KOPT-K1 (cell line): ENCODE measurements around the gene NFKBIL1.
"Not testable (repeated sequence)": the region's sequence is repeated elsewhere in the genome, so short reads cannot be mapped to it uniquely, and the experiment has no call there.

ENCODE experiments used
- H3K27ac ChIP-seq: fragments of 200-600 bp; sonication (generic); 2 replicates; pipeline ENCODE4 v1.5.1; 2016; ENCODE audit warnings: antibody characterized with exemption, mild to moderate bottlenecking, low read depth, low read length; ENCODE audit not compliant: poor library complexity, severe bottlenecking
- H3K36me3 ChIP-seq: fragments of 200-600 bp; sonication (generic); 2 replicates; pipeline ENCODE4 v1.5.1; 2017; ENCODE audit warnings: antibody characterized with exemption, mild to moderate bottlenecking, low read length, moderate library complexity; ENCODE audit not compliant: insufficient read depth
- H3K9me3 ChIP-seq: fragments of 200-600 bp; sonication (generic); 2 replicates; pipeline ENCODE4 v1.5.1; 2017; ENCODE audit warnings: antibody characterized with exemption, low read length, mild to moderate bottlenecking; ENCODE audit not compliant: insufficient read depth, poor library complexity, severe bottlenecking

NFKBIL1 gene

DNA sequence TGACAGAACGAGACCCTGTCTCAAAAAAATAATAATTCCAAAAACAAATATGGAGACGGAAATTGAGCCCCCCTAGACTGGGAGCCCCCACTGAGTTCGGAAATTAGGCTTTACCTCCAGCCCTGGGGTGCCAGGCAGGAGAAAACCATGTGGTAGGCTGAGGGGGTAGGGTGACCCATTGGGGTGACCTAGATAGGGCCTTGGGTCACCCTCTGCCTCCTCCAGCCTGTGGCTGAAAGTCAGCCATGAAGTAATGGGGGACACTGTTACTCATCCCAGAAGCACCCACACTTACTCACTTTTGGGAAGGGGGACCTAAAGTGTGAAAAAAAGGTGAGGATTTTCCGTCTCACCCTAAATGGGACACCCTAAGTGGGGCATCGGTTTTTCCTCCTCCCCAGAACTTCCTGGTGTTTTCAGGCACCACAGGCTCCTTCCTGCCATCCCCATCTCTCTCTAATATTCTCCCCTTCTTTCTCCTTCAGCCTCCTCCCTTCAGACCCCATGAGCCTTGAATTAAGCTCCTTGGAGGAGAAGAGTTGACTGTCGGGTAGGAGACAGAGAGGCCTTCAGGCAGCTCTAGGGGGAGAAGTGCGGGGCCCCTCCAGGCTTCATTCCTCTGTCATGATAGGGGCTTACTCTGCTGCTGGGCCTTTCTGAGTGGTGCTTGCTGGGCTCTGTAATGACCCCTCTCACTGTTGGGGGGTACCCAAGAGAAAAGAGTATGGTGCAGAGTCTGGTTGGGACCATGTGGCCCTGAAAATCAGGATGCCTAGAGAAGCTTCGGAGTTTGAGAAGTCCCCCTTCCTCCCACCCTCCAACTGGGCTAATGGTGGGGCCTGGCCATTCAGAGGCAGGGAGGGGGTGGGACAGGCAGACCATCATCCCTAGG lies 32.4 kb downstream of the NFKBIL1 start:
- H3K9me3 ChIP-seq, result no peaks in the 10 kb centered on the region
- peaks cover 26% of the 10 kb centered on the region; the same call in 1 of the 2 replicates for H3K36me3 ChIP-seq
- peak overlapping the region; percentile 93 for H3K27ac ChIP-seq

DNA sequence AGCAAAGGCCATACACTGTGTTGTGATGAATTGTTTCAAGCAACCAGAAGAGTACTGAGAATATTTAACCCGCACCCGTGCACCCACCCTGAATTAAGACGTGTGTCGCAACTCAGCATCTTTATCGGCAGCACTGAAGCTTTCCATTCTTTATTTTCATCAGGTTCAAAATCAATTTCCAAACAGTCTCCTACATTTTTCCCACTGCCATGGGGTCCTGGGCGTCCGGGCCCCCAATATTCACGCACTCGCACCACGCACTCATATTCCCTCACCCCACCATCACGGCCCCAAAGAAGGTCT lies 33.0 kb downstream of the NFKBIL1 start:
- H3K27ac ChIP-seq, result peak overlapping the region; percentile 93
- peaks cover 26% of the 10 kb centered on the region; the same call in 1 of the 2 replicates for H3K36me3 ChIP-seq
- no peaks in the 10 kb centered on the region for H3K9me3 ChIP-seq

DNA sequence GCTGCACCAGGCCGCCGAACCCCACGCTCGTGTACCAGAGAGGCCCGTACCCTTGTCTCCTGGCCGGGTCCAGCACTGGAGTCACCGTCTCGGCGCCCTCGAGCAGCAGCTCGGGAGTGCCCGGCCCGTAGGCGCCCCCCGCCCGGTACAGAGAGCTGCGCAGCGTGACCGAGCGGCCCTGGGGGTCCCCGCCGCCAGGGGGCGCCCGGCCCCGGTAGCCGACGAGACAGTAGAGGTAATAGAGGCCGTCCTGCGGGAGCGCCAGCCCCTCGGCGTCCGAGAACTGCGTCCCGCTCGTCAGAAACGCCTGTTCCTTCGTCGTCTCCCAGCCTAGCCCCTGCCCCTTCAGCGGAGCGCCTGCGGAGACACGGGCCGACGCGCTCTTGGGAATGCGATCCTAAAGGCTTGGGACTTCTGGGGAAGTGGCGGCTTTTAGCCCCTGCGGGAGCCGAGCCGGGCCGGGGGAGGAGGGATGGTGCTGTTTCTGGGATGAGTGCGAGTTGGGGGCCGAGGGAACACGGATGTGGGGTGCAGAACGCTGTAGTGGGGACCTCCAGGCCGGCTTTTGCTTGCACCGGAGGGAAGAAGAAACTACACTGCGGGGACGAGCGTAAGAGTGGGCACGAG lies 33.5 kb downstream of the NFKBIL1 start:
- peak overlapping the region; percentile 93 for H3K27ac ChIP-seq
- H3K36me3 ChIP-seq, result peaks cover 26% of the 10 kb centered on the region; the same call in 1 of the 2 replicates
- H3K9me3 ChIP-seq, result no peaks in the 10 kb centered on the region

DNA sequence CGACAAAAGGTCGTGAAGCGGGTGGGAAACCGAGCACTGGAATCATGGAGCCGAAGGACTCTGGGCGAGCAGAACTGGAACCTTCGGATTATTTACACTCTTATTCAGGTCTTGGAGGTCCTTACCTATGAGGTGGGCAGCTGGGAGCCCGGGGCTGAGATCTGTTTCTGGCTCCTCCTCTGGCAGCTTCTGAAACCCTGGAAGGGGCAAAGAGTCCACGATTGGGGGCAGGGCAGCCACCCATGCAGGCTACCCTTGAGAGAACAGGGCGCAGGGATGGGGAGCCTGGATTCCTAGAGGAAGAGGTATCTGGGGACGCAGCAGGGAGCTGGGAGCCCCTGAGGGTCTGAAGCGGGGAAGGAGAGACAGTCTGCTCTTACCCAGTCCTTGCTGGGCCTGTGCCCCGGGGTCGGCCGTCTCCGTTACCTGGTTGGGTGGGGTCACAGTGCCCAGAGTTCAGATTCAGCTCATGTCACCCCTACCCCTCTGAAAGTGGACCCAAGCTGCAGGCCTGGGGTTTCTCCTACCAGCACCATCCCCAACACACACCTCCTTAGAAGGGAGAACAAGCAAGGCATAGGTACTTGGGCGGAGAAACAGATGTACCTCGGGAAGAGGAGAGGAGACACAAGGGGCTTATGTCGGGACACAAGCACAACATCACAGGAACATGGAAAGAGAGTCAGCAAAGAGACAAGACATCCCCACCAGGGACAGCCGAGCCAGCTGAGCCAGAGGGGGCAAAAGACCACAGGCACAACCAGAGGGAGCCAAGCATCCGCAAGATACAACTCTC lies 34.2 kb downstream of the NFKBIL1 start:
- Histone ChIP-seq H3K36me3 (peaks cover 24% of the 10 kb centered on the region; the same call in 1 of the 2 replicates), H3K27ac (peak overlapping the region; percentile 93), H3K9me3 (no peaks in the 10 kb centered on the region)

DNA sequence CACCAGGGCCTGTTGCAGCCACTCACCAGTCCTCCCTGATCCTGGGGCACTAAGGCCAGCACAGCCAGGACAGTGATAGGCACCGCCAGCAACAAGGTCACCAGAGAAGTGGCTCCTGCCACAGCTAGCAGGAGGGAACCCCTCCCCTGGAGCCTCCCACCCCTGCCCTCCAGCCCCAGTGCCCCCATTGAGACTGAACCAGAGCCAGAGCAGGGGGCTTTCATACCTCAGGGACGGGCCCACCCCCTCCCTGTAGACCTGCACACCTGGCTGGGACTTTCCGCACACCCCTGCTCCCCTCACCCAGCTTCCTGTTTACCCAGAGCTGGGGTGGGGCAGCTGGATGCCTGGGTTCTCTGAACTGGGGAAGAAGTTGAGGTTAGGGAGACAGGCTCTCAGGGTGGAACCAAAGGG lies 34.8 kb downstream of the NFKBIL1 start, which contains the start of gene LTB:
Gene LTB, minus strand, starts transcription at position 195 of the 414 bp plus-strand sequence. Its CDS starts 7 bp downstream, at position 188.
- peak within 1 kb of the TSS; percentile 93 for H3K27ac ChIP-seq
- no peaks in the 10 kb centered on the region for H3K9me3 ChIP-seq
- H3K36me3 ChIP-seq, result peaks cover 18% of the 10 kb centered on the region; the same call in 1 of the 2 replicates

DNA sequence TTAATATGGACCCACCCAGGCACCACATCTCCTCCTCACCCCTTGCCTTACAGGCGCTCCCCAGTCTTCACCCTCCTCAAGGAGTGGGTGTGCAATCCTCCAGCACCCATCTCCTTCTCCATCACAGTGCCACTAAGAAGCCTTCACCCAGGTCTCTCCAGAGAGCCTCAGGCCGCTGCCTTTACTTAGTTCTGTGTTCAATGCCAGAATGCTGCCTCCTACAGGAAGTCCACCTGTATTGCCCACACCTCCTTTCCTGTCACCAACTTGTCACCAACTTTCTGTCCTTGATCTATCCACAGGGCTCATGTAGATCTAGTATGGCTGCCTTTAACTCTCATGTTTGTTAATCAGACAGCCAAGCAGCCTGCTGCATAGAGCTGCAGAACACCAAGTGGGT lies 38.1 kb downstream of the NFKBIL1 start:
- Histone ChIP-seq H3K36me3 (no peaks in the 10 kb centered on the region), H3K9me3 (no peaks in the 10 kb centered on the region), H3K27ac (peak overlapping the region; percentile 91)

DNA sequence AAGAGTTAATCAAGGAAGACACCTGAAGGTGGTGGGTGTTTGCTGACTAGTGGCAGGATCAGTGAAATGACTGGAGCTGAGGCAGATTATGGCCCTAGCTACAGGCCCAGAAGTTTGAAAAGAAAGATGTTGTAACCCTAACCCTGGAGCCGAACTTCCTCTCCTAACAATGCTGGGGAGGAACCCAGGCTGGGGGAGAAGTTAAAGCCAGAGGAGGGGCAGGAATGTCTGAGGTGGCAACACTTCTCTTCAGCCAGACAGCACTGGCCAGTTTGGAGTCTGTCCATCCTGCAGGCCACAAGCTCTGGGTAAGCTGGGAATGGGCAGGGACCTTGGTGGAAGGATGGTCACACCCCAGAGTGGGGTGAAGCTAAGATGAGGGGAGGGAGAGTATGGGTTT lies 38.6 kb downstream of the NFKBIL1 start, which contains the start of gene LST1:
Gene LST1, plus strand, starts transcription at position 270 of the 400 bp plus-strand sequence. CDS start 1,023 bp downstream, outside the sequence.
- peak within 1 kb of the TSS; percentile 91 for H3K27ac ChIP-seq
- H3K9me3 ChIP-seq, result no peaks in the 10 kb centered on the region
- H3K36me3 ChIP-seq, result no peaks in the 10 kb centered on the region

DNA sequence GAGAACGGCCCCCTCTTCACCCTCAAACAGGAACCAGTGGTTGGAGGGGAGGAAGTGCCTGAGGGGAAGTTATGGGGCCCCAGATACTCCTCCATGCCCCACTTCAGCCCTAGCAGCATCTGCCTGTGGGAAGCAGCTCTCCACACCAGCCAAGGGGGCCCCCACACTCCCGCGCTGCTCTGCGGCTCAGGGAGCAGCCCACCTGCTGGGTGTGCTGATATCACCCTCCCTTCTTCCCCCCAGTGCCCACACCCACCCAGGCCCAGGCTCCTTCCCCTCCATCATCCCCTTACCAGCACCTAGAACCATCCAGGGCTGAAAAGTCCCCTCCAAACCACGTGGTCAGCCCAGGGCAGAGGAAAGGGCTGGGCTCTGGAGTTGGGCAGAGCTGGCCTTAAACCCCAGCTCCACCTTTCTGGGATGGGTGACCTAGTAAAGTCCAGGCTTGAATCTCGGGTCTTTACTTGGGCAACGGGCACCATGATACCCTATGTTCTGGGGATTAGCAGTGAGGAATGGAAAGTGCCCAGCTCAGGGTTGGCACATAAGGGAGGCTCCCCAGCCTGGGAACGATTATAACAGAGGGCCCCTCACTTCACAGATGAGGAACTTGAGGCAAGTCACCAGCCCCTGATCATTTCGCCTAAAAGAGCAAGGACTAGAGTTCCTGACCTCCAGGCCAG lies 39.3 kb downstream of the NFKBIL1 start:
- Histone ChIP-seq H3K9me3 (no peaks in the 10 kb centered on the region), H3K27ac (peak overlapping the region; percentile 91), H3K36me3 (no peaks in the 10 kb centered on the region)

DNA sequence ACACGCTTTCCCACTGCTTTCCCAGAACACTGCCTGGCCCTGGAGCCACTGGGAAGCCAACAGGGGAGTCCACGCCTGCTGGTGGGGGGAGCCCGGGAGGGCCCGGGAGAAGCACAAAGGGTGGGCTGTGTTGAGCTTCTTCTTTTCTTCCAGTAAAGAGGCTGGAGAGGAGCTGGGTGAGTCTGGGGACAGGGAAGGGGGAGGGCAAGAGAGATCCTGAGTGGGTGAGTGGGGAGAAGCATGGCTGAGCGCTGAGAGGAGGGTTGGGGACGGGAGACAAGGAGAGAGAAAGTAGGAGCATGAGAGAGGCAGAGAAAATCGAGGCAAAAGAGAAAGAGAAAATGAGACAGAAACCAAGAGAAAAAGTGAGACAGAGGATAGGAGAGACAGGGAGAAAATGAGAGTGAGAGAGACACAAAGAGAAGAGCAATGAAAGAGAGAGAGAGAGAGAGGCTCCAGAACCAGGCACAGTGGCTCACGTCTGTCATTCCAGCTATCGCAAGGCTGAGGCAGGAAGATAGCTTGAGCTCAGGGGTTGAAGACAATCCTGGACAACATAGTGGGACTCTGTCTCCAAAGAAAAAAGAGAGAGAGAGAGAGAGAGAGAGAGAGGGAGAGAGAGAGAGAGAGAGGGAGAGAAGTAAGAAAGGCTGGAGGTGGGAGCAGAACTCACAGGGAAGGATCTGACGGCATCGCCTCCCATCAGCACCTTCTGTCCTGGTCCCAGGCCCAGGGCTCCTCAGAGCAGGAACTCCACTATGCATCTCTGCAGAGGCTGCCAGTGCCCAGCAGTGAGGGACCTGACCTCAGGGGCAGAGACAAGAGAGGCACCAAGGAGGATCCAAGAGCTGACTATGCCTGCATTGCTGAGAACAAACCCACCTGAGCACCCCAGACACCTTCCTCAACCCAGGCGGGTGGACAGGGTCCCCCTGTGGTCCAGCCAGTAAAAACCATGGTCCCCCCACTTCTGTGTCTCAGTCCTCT lies 40.7 kb downstream of the NFKBIL1 start:
- peak overlapping the region; percentile 91 for H3K27ac ChIP-seq
- no peaks in the 10 kb centered on the region for H3K9me3 ChIP-seq
- H3K36me3 ChIP-seq, result no peaks in the 10 kb centered on the region

DNA sequence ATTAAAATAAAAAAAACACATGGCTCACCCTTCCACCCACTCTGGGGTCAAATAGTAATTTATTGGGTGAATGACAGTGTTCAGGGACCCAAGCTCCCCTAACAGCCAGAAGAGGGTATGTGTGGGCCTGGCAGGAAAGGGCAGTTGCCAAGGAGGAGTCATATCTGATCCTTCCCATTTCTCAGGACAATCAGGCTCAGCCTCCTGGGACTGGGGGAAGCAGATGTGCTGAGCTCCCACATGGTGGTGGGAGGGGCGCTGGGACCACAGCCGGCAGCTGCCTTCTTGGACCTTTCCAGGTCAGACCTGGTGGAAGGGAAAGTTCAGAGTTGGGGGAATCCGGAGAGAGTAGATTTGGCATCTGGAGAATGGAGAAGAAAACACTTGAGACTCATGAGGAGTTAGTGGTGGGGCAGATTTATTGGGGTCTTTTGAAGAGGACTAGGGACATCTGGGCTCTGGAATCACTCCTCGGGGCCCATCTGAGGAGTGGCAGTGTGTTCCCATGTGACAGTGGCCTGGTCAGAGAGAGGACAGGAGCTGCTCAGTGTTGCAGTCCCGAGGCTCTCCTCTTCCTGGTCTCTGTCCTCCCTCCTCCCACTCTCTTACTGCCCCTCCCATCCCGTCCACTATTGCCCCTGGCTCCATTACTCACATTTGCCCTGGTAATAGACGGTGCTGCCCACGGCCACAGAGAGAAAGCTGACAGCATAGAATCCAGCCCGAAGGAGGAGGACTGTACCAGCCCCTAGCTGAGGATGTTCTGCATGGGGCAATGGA lies 41.7 kb downstream of the NFKBIL1 start:
- Histone ChIP-seq H3K9me3 (no peaks in the 10 kb centered on the region), H3K36me3 (no peaks in the 10 kb centered on the region), H3K27ac (peak overlapping the region; percentile 91)

DNA sequence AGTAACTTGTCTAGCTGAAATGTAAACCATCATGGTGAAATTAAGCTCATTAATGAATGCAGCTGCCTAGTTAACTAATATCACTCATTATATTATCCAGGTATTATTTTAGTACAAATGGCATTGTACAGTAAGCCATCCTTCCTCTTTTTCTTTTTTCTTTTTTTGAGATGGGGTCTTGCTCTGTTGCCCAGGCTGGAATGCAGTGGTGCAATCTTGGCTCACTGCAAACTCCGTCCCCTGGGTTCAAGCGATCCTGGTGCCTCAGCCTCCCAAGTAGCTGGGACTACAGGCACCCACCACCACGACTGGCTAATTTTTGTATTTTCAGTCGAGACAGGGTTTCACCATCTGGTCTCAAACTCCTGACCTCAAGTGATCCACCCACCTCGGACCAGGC lies 43.3 kb downstream of the NFKBIL1 start:
- H3K27ac ChIP-seq, H3K9me3 ChIP-seq, H3K36me3 ChIP-seq: not testable (repeated sequence)

DNA sequence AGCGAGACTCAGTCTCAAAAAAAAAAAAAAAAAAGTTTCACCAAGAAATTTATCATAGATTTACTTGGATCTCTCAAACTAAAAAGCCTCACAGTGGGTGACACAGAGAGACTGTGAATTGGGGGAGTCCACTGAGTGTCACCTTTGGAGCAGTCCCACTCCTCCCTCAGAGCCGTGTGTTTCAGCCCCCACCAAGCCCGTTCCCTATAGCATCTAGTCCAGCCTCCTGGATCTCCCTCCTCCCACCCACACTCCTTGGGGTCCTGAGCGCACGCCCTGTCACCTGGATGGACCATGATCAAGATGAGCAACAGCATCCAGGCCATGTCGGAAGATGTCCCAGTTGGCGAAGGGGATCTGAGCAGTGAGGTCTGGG lies 45.0 kb downstream of the NFKBIL1 start:
- Histone ChIP-seq H3K36me3 (no peaks in the 10 kb centered on the region), H3K9me3 (no peaks in the 10 kb centered on the region), H3K27ac (peak overlapping the region; percentile 48)

DNA sequence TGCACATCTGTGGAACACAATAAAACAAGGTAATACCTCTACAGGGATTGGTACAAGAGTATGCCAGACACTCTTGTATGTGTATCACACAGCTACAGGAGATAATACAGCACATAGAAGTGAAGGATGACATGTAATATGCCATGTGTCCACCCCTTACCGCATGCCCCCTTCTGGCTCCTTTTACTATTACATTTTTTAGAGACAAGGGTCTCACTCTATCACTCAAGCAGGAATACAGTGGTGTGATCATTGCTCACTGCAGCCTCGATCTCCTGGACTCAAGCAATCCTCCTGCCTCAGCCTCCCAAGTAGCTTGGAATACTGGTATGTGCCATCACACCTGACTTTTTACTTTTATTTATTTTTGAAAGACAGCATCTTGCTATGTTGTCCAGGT lies 49.6 kb downstream of the NFKBIL1 start:
- Histone ChIP-seq H3K9me3 (no peaks in the 10 kb centered on the region), H3K36me3 (no peaks in the 10 kb centered on the region), H3K27ac (peak overlapping the region; percentile 28)
